ENCODE data around the gene DSCAM.

Gene DSCAM

GRCh38 chr21:40835184-40835694 is 11.7 kb downstream of the DSCAM start:
- no peak for DNase-seq

GRCh38 chr21:40833184-40833583 is 13.8 kb downstream of the DSCAM start:
- no peak for DNase-seq

GRCh38 chr21:40832316-40832715 is 14.6 kb downstream of the DSCAM start:
- DNase-seq = no peak

GRCh38 chr21:40830836-40831235 is 16.1 kb downstream of the DSCAM start:
- no peak for DNase-seq

- DNase-seq = no peak
These were observed 17.2 kb downstream of the DSCAM start for GRCh38 chr21:40829791-40830190.

GRCh38 chr21:40829308-40829707 is 17.6 kb downstream of the DSCAM start:
- DNase-seq = no peak

GRCh38 chr21:40827509-40827908 is 19.4 kb downstream of the DSCAM start:
- DNase-seq = no peak

- DNase-seq = peak; percentile 79
These were observed 27.7 kb downstream of the DSCAM start for GRCh38 chr21:40819071-40819900.

- DNase-seq = no peak
These were observed 33.0 kb downstream of the DSCAM start for GRCh38 chr21:40813918-40814317.

GRCh38 chr21:40809673-40810197 is 37.2 kb downstream of the DSCAM start:
- DNase-seq = peak; percentile 63

- DNase-seq = no peak
These were observed 43.9 kb downstream of the DSCAM start for GRCh38 chr21:40803101-40803500.

GRCh38 chr21:40800126-40800525 is 46.8 kb downstream of the DSCAM start:
- no peak for DNase-seq

GRCh38 chr21:40797891-40798290 is 49.1 kb downstream of the DSCAM start:
- DNase-seq = peak; percentile 87

- peak; percentile 9 for DNase-seq
These were observed 49.5 kb downstream of the DSCAM start for GRCh38 chr21:40797410-40797809.

- no peak for DNase-seq
These were observed 50.5 kb downstream of the DSCAM start for GRCh38 chr21:40796464-40796863.

- no peak for DNase-seq
These were observed 51.6 kb downstream of the DSCAM start for GRCh38 chr21:40795313-40795712.

GRCh38 chr21:40792691-40793456 is 54.1 kb downstream of the DSCAM start:
- no peak for DNase-seq

- no peak for DNase-seq
These were observed 58.3 kb downstream of the DSCAM start for GRCh38 chr21:40788635-40789034.

GRCh38 chr21:40783404-40783803 is 63.6 kb downstream of the DSCAM start:
- no peak for DNase-seq

GRCh38 chr21:40770435-40771055 is 76.4 kb downstream of the DSCAM start:
- DNase-seq = no peak

- DNase-seq = no peak
These were observed 77.7 kb downstream of the DSCAM start for GRCh38 chr21:40769231-40769630.

GRCh38 chr21:40768056-40768455 is 78.9 kb downstream of the DSCAM start:
- no peak for DNase-seq

- DNase-seq = no peak
These were observed 80.6 kb downstream of the DSCAM start for GRCh38 chr21:40766381-40766780.
